T47D (cell line): Measurements from ENCODE around the gene TRAPPC3L.

Experiments used
- DNase-seq, 2 experiments: peaks; one replicate each; pipeline versions ENCODE4 v3.0.0 to v3.0.0-alpha.2; 2011 to 2012; ENCODE audit warnings: low read depth in 1 of 2, low spot score in 1 of 2
- JUND ChIP-seq: IDR thresholded peaks from 2 replicates; pipeline ENCODE4 v1.6.1; 2012; ENCODE audit warnings: low read depth
- in situ Hi-C: cut with HindIII; loops from 2 replicates; pipeline ENCODE4 v1.10.0; 2016; ENCODE audit warnings: low sequenced_read_pairs, low pct_unique_long_range_greater_than_20kb

TRAPPC3L gene

DNA sequence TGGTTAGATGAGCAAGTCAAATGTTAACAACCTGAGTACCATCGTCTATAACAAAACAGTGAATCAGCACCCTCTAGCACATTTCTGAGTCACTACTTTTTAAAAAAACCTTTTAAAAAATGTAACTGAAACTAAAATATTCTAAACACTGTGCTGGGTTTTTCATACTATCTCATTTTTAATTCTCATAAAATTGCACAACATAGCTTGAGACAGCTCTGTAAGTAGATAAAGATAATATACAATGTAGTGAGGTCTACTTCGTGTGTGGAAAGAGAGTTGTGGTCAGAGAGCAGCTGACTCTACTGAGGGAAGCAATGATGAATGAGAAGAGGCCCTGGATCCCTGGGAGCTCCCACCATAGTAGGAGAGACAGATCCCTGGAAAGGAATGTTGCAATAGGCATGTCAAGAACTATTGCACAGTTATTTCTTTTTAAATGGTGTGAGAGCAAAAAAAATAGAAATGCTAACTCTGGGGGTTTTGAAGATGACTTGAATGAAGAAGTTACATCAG, 97.9 kb downstream of the TRAPPC3L start:
- TF ChIP-seq JUND, result no peak
- DNase-seq, result no peak
- in situ Hi-C loops, result no loop called here

DNA sequence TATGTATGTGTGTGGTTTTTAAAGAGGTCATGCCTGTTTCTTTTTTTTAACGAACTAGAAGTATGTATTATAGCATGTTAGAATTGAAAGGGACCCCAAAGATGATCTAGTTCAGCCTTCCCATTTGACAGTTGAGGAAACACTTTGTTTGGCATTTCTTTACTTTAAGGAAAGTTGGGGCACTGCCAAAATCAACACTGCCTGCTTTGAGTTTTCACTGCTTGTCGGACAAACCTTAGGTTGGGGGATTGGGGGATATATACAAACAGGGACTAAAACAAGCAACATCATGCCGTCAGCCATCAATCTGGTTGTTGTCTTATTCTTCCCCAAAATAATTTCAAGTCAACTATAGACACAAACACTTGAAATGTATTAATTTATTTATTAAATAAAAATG, 98.4 kb downstream of the TRAPPC3L start:
- in situ Hi-C loops, result no loop called here
- TF ChIP-seq JUND, result no peak
- peak in 1 of 2 experiments; percentile 6 for DNase-seq

DNA sequence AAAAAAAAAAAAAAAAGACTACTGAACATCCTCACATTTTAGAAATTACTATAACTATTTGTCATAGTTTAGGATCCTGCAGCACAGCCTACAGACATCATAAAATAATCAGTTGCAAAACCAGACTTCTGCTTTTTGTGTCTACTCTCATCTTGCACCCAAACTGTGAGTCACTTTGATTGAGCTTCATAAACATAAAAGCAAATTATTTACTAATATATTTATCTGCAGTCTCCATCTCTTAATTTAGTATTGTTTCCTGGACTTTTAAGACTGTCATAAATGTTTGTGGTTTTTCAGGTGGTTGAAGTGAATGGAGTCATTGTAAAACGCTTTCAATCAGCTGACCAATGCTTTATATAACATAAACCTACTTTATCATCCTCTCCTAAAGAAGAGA, 99.1 kb downstream of the TRAPPC3L start:
- DNase-seq, result no peak
- in situ Hi-C loops, result no loop called here

DNA sequence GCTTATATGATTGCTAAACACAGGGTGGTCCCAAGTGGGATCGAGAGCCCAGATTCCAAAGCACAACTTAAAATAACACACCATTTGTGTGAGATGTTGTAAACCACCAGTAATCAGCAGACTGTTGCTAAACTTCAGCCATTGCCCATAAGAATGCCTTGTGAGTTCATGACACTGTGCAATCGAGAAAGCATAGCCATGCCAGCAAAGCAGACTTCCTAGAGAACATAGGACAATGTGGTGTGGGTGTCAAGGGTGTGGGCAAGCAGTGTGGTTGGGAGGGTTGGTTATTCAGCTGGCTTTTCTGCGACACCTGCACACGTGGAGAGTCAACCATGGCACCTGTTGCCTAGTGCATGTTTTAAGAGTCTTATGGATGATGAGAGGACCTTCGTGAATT, 100.4 kb downstream of the TRAPPC3L start:
- in situ Hi-C loops, result no loop called here
- no peak for TF ChIP-seq JUND
- DNase-seq, result no peak

More for the DNA sequence above, 99.1 kb downstream of the TRAPPC3L start:
- TF ChIP-seq JUND, result no peak
